GM18511 (cell line): ENCODE results near the gene LRRC27.
A peak's percentile ranks its signal among the peaks of the same experiment; 100 is the strongest.
"Not testable (repeated sequence)": the region's sequence is repeated elsewhere in the genome, so short reads cannot be mapped to it uniquely, and the experiment has no call there.

Experiments
- ATAC-seq: cut with Tn5 transposase; IDR thresholded peaks from one replicate; pipeline ENCODE4 v1.9.1; 2021; ENCODE audit warnings: mild to moderate bottlenecking, moderate library complexity; ENCODE audit not compliant: unreplicated experiment

LRRC27 gene

GRCh38 chr10:132335189-132336063, 3.4 kb downstream of the LRRC27 start:
- ATAC-seq, result peak; percentile 48

GRCh38 chr10:132336064-132336746, 4.2 kb downstream of the LRRC27 start:
- no peak for ATAC-seq

- no peak for ATAC-seq
Observed at GRCh38 chr10:132336919-132337407, 5.0 kb downstream of the LRRC27 start.

GRCh38 chr10:132337854-132338253, 5.9 kb downstream of the LRRC27 start:
- not testable (repeated sequence) for ATAC-seq

- ATAC-seq, result no peak
Observed at GRCh38 chr10:132338876-132339275, 6.9 kb downstream of the LRRC27 start.

- ATAC-seq, result no peak
Observed at GRCh38 chr10:132339276-132339675, 7.3 kb downstream of the LRRC27 start.

- no peak for ATAC-seq
Observed at GRCh38 chr10:132341017-132341416, 9.0 kb downstream of the LRRC27 start.

- ATAC-seq, result no peak
Observed at GRCh38 chr10:132341781-132342180, 9.8 kb downstream of the LRRC27 start.

GRCh38 chr10:132342553-132342952, 10.6 kb downstream of the LRRC27 start:
- no peak for ATAC-seq

GRCh38 chr10:132344386-132344785, 12.4 kb downstream of the LRRC27 start:
- ATAC-seq, result no peak

- no peak for ATAC-seq
Observed at GRCh38 chr10:132345345-132345744, 13.4 kb downstream of the LRRC27 start.

GRCh38 chr10:132346806-132347205, 14.8 kb downstream of the LRRC27 start:
- ATAC-seq, result no peak

GRCh38 chr10:132347211-132347930, 15.4 kb downstream of the LRRC27 start:
- no peak for ATAC-seq

- no peak for ATAC-seq
Observed at GRCh38 chr10:132347931-132348267, 15.9 kb downstream of the LRRC27 start.

- no peak for ATAC-seq
Observed at GRCh38 chr10:132349766-132350165, 17.8 kb downstream of the LRRC27 start.

- ATAC-seq, result no peak
Observed at GRCh38 chr10:132350391-132350790, 18.4 kb downstream of the LRRC27 start.

GRCh38 chr10:132350946-132351345, 19.0 kb downstream of the LRRC27 start:
- ATAC-seq, result no peak

GRCh38 chr10:132351611-132352010, 19.6 kb downstream of the LRRC27 start:
- ATAC-seq, result no peak

GRCh38 chr10:132352462-132353308, 20.7 kb downstream of the LRRC27 start:
- ATAC-seq, result not testable (repeated sequence)
